Lower leg skin (tissue), 4 donors: Measurements from ENCODE around the gene SMCO3. TPM values are rescaled to one million over a fixed set of nuclear protein-coding genes. Genes with fewer than 3 reads are reported as not detected.
"Not testable (repeated sequence)": the region's sequence is repeated elsewhere in the genome, so short reads cannot be mapped to it uniquely, and the experiment has no call there.

ENCODE experiments used
- DNase-seq, 2 donors: peaks; one replicate each; pipeline ENCODE4 v3.0.0-alpha.2; 2019; ENCODE audit warnings: low spot score in 2 of 2
- H3K4me3 ChIP-seq: fragments of 200-600 bp; sonication (generic); 2 replicates; pipeline ENCODE4 v1.5.1; 2017; ENCODE audit warnings: mild to moderate bottlenecking, low read depth; ENCODE audit not compliant: poor library complexity, severe bottlenecking
- CTCF ChIP-seq, 3 donors: fragments of 450-650 bp; IDR thresholded peaks; one replicate each; pipeline ENCODE4 v1.5.1; 2016; ENCODE audit warnings: antibody characterized with exemption in 3 of 3, mild to moderate bottlenecking in 3 of 3, moderate library complexity in 2 of 3
- POLR2A ChIP-seq, 2 donors: fragments of 450-650 bp; IDR thresholded peaks; one replicate each; pipeline ENCODE4 v1.6.1; 2016 to 2017; ENCODE audit warnings: antibody characterized with exemption in 2 of 2, mild to moderate bottlenecking in 1 of 2, moderate library complexity in 1 of 2
- WGBS, 2 donors: methylation state at CpG; one replicate each; pipeline ENCODE4 v1.1.5; 2018; 5-methylcytosine and 5-hydroxymethylcytosine counted together
- intact Hi-C: fragments of 100-400 bp; cut with DNase I; formaldehyde crosslinking; loops from one replicate; pipeline ENCODE4 v1.15.0; 2023; ENCODE audit warnings: low total_unique reads
- total RNA-seq, 4 donors: library from RNA; depleted of rRNA; stranded (reverse); fragments of >200 nt; gene quantifications; one replicate each; pipeline ENCODE4 v1.1.0, GENCODE V29; 2016

SMCO3 gene
- total RNA-seq, 4 donors from 2014 or later = 0.34 TPM; not detected in 3

- TF ChIP-seq CTCF (IDR thresholded peaks at IDR 0.05) = peak in 1 of 3 donors; percentile 79
- TF ChIP-seq POLR2A (IDR thresholded peaks at IDR 0.05) = no peak
- intact Hi-C loops = no loop called here
- WGBS, 2 donors = 0% methylated on average over 30 to 31 of the region's 38 CpGs
- peak; percentile 77 to 96 for DNase-seq
- H3K4me3 ChIP-seq = peak overlapping the region; percentile 78
These were observed 44.0 kb downstream of the SMCO3 start for GRCh38 chr12:14769969-14770495.

- WGBS, 2 donors = 2 to 6% methylated on average over 26 of the region's 26 CpGs
- peak in 1 of 2 donors; percentile 89 for DNase-seq
- no peak for TF ChIP-seq CTCF (IDR thresholded peaks at IDR 0.05)
- no peak for TF ChIP-seq POLR2A (IDR thresholded peaks at IDR 0.05)
- peak overlapping the region; percentile 78 for H3K4me3 ChIP-seq
- intact Hi-C loops = no loop called here
These were observed 44.5 kb downstream of the SMCO3 start for GRCh38 chr12:14769466-14769968.

GRCh38 chr12:14768823-14769405, 45.1 kb downstream of the SMCO3 start:
- 29% methylated on average over 15 to 16 of the region's 16 CpGs for WGBS, 2 donors
- intact Hi-C loops = no loop called here
- TF ChIP-seq POLR2A (IDR thresholded peaks at IDR 0.05) = no peak
- TF ChIP-seq CTCF (IDR thresholded peaks at IDR 0.05) = no peak
- peak in 1 of 2 donors; percentile 87 for DNase-seq
- no peak overlapping the region for H3K4me3 ChIP-seq

- WGBS, 2 donors = 55 to 74% methylated on average over 1 of the region's 1 CpG
- H3K4me3 ChIP-seq = no peak overlapping the region
- TF ChIP-seq POLR2A (IDR thresholded peaks at IDR 0.05) (no peak), CTCF (IDR thresholded peaks at IDR 0.05) (no peak)
- intact Hi-C loops = no loop called here
- DNase-seq = no peak
These were observed 46.4 kb downstream of the SMCO3 start for GRCh38 chr12:14767617-14768016.

- 84 to 87% methylated on average over 3 of the region's 3 CpGs for WGBS, 2 donors
- TF ChIP-seq POLR2A (IDR thresholded peaks at IDR 0.05) = no peak
- TF ChIP-seq CTCF (IDR thresholded peaks at IDR 0.05) = no peak
- no peak for DNase-seq
- intact Hi-C loops = no loop called here
- no peak overlapping the region for H3K4me3 ChIP-seq
These were observed 47.2 kb downstream of the SMCO3 start for GRCh38 chr12:14766649-14767215.

GRCh38 chr12:14766020-14766419, 48.0 kb downstream of the SMCO3 start:
- 84 to 98% methylated on average over 3 of the region's 3 CpGs for WGBS, 2 donors
- DNase-seq = not testable (repeated sequence)

More at GRCh38 chr12:14766020-14766419, 48.0 kb downstream of the SMCO3 start:
- H3K4me3 ChIP-seq, intact Hi-C loops: not testable (repeated sequence)
